ENCODE data around the gene ZNF304.

GRCh38 chr19:57305056-57305455, 46.0 kb upstream of the ZNF304 start:
- TF ChIP-seq, protein P1, sequence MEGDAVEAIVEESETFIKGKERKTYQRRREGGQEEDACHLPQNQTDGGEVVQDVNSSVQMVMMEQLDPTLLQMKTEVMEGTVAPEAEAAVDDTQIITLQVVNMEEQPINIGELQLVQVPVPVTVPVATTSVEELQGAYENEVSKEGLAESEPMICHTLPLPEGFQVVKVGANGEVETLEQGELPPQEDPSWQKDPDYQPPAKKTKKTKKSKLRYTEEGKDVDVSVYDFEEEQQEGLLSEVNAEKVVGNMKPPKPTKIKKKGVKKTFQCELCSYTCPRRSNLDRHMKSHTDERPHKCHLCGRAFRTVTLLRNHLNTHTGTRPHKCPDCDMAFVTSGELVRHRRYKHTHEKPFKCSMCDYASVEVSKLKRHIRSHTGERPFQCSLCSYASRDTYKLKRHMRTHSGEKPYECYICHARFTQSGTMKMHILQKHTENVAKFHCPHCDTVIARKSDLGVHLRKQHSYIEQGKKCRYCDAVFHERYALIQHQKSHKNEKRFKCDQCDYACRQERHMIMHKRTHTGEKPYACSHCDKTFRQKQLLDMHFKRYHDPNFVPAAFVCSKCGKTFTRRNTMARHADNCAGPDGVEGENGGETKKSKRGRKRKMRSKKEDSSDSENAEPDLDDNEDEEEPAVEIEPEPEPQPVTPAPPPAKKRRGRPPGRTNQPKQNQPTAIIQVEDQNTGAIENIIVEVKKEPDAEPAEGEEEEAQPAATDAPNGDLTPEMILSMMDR (IDR thresholded peaks at IDR 0.05; ENCODE audit: low read depth, low read length), result no peak
- no peak for TF ChIP-seq POLR2A (IDR thresholded peaks at IDR 0.05; ENCODE audit: extremely low read depth, insufficient read length)
- TF ChIP-seq MAX (IDR thresholded peaks at IDR 0.05; ENCODE audit: low read depth, low read length), result no peak
